ENCODE results near the gene CMPK1.

Gene CMPK1

DNA sequence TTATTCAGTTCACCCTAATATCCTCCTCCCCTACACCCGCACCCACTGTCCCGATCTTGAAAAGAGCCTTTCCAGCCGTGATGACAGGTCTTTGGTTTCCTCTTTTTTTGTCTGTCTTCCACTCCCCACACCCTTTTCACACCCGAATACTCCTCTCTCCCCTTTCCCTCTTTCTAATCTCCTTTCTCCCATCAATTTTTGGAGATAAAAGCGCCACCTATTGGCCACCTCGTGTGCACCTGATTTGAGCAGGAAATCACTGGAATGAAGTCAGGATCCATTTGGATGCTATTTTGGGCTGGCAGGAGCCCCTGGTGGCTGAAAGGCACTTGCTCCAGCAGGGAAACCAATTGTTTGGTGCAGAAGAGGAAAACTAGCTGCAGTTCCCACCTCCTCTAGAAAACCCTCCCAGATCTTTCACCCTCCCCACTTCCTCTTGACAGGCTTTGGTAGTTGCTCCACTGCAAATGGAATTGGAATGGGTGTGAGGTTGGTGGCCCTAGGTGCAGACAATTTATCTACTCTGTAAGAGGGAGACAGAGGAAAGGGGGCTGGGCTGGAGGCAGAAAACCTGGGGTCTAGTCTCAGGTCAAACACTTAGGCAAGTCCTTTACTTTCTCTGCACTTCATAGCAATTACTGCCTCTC lies 90.9 kb downstream of the CMPK1 start:
- DNase-seq (ENCODE audit: low read depth): no peak

Data from HS-27A (cell line).